Neural cell (in vitro differentiated cells): ENCODE results near the gene NFS1. TPM values are rescaled to one million over a fixed set of nuclear protein-coding genes. Genes with fewer than 3 reads are reported as not detected.

ENCODE experiments used
- H2AFZ ChIP-seq: fragments of 200-600, 300-800 bp; sonication (generic), shearing (Covaris generic); 2 replicates; pipeline ENCODE4 v1.6.0; 2014; ENCODE audit warnings: low read depth, mild to moderate bottlenecking, antibody characterized with exemption, low read length, moderate library complexity
- H3F3A ChIP-seq: fragments of 200-600 bp; shearing (Covaris generic); 2 replicates; pipeline ENCODE4 v1.6.1; 2016; ENCODE audit warnings: mild to moderate bottlenecking, moderate library complexity, mixed read lengths, antibody characterized with exemption, low read length; ENCODE audit not compliant: insufficient read depth, poor library complexity, severe bottlenecking
- H3K27ac ChIP-seq: fragments of 200-600, 300-800 bp; sonication (generic), shearing (Covaris generic); 2 replicates; pipeline ENCODE4 v1.5.1; 2014; ENCODE audit warnings: mild to moderate bottlenecking, low read length, moderate library complexity
- H3K27me3 ChIP-seq: fragments of 300-800, 200-600 bp; sonication (generic), shearing (Covaris generic); 2 replicates; pipeline ENCODE4 v1.6.0; 2014; ENCODE audit warnings: mild to moderate bottlenecking, low read depth, low read length, moderate library complexity; ENCODE audit not compliant: insufficient read depth
- H3K36me3 ChIP-seq: fragments of 300-800, 200-600 bp; sonication (generic), shearing (Covaris generic); 2 replicates; pipeline ENCODE4 v1.5.1; 2014; ENCODE audit warnings: mild to moderate bottlenecking, antibody characterized with exemption, low read length, moderate library complexity; ENCODE audit not compliant: insufficient read depth
- H3K4me2 ChIP-seq: fragments of 300-800, 200-600 bp; sonication (generic), shearing (Covaris generic); 2 replicates; pipeline ENCODE4 v1.6.0; 2014; ENCODE audit warnings: mild to moderate bottlenecking, low read length
- H3K4me3 ChIP-seq: fragments of 300-800, 200-600 bp; sonication (generic), shearing (Covaris generic); 2 replicates; pipeline ENCODE4 v1.5.1; 2014; ENCODE audit warnings: mild to moderate bottlenecking, low read length, moderate library complexity
- H3K79me2 ChIP-seq: fragments of 200-600 bp; shearing (Covaris generic); replicated peaks from 2 replicates; pipeline ENCODE4 v1.6.0; 2014; ENCODE audit warnings: mild to moderate bottlenecking, low read length, moderate library complexity; ENCODE audit not compliant: insufficient read depth
- H3K9ac ChIP-seq: fragments of 300-800, 200-600 bp; sonication (generic), shearing (Covaris generic); 2 replicates; pipeline ENCODE4 v1.6.1; 2016; ENCODE audit warnings: mild to moderate bottlenecking, low read length, mixed read lengths
- H3K9me2 ChIP-seq: fragments of 200-600 bp; shearing (Covaris generic); 2 replicates; pipeline ENCODE4 v1.6.1; 2016; ENCODE audit warnings: mild to moderate bottlenecking, low read length, mixed read lengths; ENCODE audit not compliant: insufficient read depth
- H3K9me3 ChIP-seq: fragments of 200-600, 300-800 bp; sonication (generic), shearing (Covaris generic); 2 replicates; pipeline ENCODE4 v1.6.1; 2016; ENCODE audit warnings: mild to moderate bottlenecking, mixed run types, low read length, moderate library complexity, mixed read lengths
- H4K20me1 ChIP-seq: fragments of 200-600 bp; shearing (Covaris generic); 2 replicates; pipeline ENCODE4 v1.6.1; 2016; ENCODE audit warnings: mild to moderate bottlenecking, mixed run types; ENCODE audit not compliant: insufficient read depth
- EP300 ChIP-seq: fragments of 450-650 bp; conservative IDR thresholded peaks from 2 replicates; pipeline ENCODE4 v1.6.1; 2014; ENCODE audit warnings: antibody characterized with exemption, mild to moderate bottlenecking, moderate library complexity; ENCODE audit not compliant: poor library complexity, severe bottlenecking
- EZH2 ChIP-seq: fragments of 200-600, 300-800 bp; shearing (Covaris generic), sonication (generic); IDR thresholded peaks from 2 replicates; pipeline ENCODE4 v1.6.1; 2014; ENCODE audit warnings: antibody characterized with exemption, low read length, borderline replicate concordance, mild to moderate bottlenecking; ENCODE audit not compliant: insufficient read depth, poor library complexity, severe bottlenecking
- MXI1 ChIP-seq: fragments of 450-650 bp; conservative IDR thresholded peaks from 2 replicates; pipeline ENCODE4 v1.6.1; 2014; ENCODE audit warnings: antibody characterized with exemption, mild to moderate bottlenecking; ENCODE audit not compliant: poor library complexity, severe bottlenecking
- POLR2AphosphoS5 ChIP-seq: IDR thresholded peaks from 2 replicates; pipeline ENCODE4 v1.6.1; 2012
- RAD21 ChIP-seq: fragments of 450-650 bp; conservative IDR thresholded peaks from 2 replicates; pipeline ENCODE4 v1.6.1; 2014; ENCODE audit warnings: antibody characterized with exemption, mild to moderate bottlenecking, moderate library complexity
- REST ChIP-seq: IDR thresholded peaks from 2 replicates; pipeline ENCODE4 v1.6.1; 2012; ENCODE audit warnings: borderline replicate concordance
- SMC3 ChIP-seq: fragments of 450-650 bp; conservative IDR thresholded peaks from 2 replicates; pipeline ENCODE4 v1.6.1; 2014; ENCODE audit warnings: antibody characterized with exemption, mild to moderate bottlenecking, moderate library complexity; ENCODE audit not compliant: poor library complexity
- TAF1 ChIP-seq: IDR thresholded peaks from 2 replicates; pipeline ENCODE4 v1.6.1; 2012; ENCODE audit warnings: low read depth
- polyA plus RNA-seq: library from polyadenylated mRNA; depleted of rRNA; stranded (reverse); fragments of >200 nt; gene quantifications from 2 replicates; pipeline ENCODE4 v1.2.3, GENCODE V29; 2014
- TF ChIP-seq, protein P1 (sequence below): fragments of 450-650 bp; IDR thresholded peaks from 2 replicates; pipeline ENCODE4 v1.5.1; 2014; ENCODE audit warnings: antibody characterized with exemption, mild to moderate bottlenecking, moderate library complexity; ENCODE audit not compliant: poor library complexity, severe bottlenecking

Gene NFS1
- polyA plus RNA-seq, 1 donor from 2014 or later, result 55.2 TPM

DNA sequence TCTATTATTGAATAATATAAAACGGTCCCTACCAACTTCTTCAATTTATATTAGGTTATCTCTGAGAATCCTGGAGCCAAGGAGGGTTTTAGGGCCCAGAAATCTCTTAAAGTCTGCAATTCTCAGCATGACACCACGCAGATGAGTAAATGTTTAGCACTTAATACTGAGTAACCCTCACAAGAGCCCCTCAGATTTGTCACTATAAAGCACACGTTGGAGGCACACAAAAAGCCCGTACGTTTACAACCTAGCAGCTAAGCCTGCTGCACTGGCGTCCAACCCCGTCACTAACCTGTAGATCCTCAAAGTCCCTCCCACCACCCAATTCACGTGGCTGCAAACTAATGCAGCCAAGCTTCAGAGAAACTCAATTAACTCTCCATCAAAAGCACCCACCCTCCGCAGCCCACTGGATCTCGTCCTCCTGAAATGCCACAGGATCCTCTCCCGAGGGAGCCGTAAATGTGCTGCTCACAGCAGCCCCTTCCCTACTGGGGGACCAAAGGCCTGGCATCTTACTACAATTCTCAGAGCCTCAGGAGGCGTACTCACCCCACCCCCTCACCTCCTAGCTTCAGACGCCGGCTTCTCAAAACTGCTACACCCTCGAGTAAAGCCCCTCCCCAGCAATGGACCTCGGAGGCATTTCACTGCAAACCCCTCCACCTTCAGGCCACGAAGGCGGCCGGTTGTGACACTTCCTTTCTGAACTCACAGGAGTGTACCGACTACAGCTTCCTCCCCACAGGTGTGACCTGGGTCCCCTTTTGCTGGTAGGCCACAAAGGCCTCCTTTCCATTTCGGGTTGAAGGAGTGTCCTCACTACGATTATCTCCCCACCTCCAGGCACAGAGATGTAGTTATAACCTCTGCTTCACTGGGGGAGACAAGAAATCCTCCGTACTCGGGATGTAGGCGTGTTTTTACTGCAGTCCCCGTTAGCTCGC, 35.4 kb downstream of the NFS1 start:
- Histone ChIP-seq H4K20me1 (peaks cover 7% of the 10 kb centered on the region), H3K36me3 (no peaks in the 10 kb centered on the region), H3K79me2 (peaks cover 58% of the 10 kb centered on the region), H3K4me2 (peak overlapping the region; percentile 94), H3K27ac (peak overlapping the region; percentile 95), H3K27me3 (no peaks in the 10 kb centered on the region), H3K9ac (peak overlapping the region; percentile 99), H3K4me3 (peak overlapping the region; percentile 87), H3F3A (no peaks in the 10 kb centered on the region), H3K9me3 (no peaks in the 10 kb centered on the region), H2AFZ (peak overlapping the region; percentile 92), H3K9me2 (no peaks in the 10 kb centered on the region)
- TF ChIP-seq MXI1 (peak; percentile 87), RAD21 (peak; percentile 9), SMC3 (no peak)

DNA sequence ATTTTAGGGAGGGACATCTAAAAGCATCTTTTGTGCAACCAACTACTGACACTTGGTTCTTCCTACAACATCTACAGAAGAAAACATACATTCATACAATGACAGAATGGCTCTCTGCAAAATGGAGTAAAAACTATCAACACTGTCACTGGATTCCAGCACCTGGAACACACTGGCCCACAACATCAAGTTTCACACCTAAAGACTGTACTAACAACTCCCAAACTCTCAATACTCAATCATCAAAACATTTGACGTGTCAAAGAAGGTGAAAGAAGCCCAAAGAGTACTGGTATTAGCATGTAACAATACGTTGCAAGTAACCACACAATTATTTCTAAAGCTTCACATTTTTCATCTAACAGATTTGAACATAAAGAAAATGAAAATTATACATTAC, 36.6 kb downstream of the NFS1 start:
- Histone ChIP-seq H3K79me2 (peaks cover 68% of the 10 kb centered on the region), H3K27me3 (no peaks in the 10 kb centered on the region), H3K9ac (peak overlapping the region; percentile 27), H3F3A (no peaks in the 10 kb centered on the region), H3K9me3 (no peaks in the 10 kb centered on the region), H3K4me3 (peak overlapping the region; percentile 87), H3K4me2 (peak overlapping the region; percentile 94), H3K27ac (no peak overlapping the region), H2AFZ (no peak overlapping the region), H3K36me3 (no peaks in the 10 kb centered on the region), H4K20me1 (peaks cover 7% of the 10 kb centered on the region), H3K9me2 (no peaks in the 10 kb centered on the region)
- TF ChIP-seq TAF1 (no peak), RAD21 (no peak), REST (no peak), SMC3 (no peak), EP300 (no peak), EZH2 (no peak), MXI1 (no peak), POLR2AphosphoS5 (no peak)
- TF ChIP-seq, protein P1, sequence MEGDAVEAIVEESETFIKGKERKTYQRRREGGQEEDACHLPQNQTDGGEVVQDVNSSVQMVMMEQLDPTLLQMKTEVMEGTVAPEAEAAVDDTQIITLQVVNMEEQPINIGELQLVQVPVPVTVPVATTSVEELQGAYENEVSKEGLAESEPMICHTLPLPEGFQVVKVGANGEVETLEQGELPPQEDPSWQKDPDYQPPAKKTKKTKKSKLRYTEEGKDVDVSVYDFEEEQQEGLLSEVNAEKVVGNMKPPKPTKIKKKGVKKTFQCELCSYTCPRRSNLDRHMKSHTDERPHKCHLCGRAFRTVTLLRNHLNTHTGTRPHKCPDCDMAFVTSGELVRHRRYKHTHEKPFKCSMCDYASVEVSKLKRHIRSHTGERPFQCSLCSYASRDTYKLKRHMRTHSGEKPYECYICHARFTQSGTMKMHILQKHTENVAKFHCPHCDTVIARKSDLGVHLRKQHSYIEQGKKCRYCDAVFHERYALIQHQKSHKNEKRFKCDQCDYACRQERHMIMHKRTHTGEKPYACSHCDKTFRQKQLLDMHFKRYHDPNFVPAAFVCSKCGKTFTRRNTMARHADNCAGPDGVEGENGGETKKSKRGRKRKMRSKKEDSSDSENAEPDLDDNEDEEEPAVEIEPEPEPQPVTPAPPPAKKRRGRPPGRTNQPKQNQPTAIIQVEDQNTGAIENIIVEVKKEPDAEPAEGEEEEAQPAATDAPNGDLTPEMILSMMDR, result no peak
